ENCODE data around the gene FAM149A. TPM values are rescaled to one million over a fixed set of nuclear protein-coding genes. Genes with fewer than 3 reads are reported as not detected.

Gene FAM149A
- total RNA-seq, 3 donors from 2014 or later, result 7.9 to 22.9 (median 8.0) TPM

- H3K4me3 ChIP-seq, result no peak overlapping the region
- intact Hi-C loops (cut with DNase I; ENCODE audit: low total_unique reads), result no loop called here
- no peak for DNase-seq (ENCODE audit: low spot score in 2 of 2)
- H3K4me1 ChIP-seq, result no peaks in the 10 kb centered on the region
- H3K36me3 ChIP-seq, result no peaks in the 10 kb centered on the region
- H3K27me3 ChIP-seq, result no peaks in the 10 kb centered on the region
- no peak overlapping the region for H3K27ac ChIP-seq
- no peaks in the 10 kb centered on the region for H3K9me3 ChIP-seq
- TF ChIP-seq POLR2A (IDR thresholded peaks at IDR 0.05) (no peak), POLR2AphosphoS5 (IDR thresholded peaks at IDR 0.05) (no peak)
- TF ChIP-seq, protein P1, sequence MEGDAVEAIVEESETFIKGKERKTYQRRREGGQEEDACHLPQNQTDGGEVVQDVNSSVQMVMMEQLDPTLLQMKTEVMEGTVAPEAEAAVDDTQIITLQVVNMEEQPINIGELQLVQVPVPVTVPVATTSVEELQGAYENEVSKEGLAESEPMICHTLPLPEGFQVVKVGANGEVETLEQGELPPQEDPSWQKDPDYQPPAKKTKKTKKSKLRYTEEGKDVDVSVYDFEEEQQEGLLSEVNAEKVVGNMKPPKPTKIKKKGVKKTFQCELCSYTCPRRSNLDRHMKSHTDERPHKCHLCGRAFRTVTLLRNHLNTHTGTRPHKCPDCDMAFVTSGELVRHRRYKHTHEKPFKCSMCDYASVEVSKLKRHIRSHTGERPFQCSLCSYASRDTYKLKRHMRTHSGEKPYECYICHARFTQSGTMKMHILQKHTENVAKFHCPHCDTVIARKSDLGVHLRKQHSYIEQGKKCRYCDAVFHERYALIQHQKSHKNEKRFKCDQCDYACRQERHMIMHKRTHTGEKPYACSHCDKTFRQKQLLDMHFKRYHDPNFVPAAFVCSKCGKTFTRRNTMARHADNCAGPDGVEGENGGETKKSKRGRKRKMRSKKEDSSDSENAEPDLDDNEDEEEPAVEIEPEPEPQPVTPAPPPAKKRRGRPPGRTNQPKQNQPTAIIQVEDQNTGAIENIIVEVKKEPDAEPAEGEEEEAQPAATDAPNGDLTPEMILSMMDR (IDR thresholded peaks at IDR 0.05), result no peak
Observed at GRCh38 chr4:186201010-186201409, 96.5 kb downstream of the FAM149A start.

DNA sequence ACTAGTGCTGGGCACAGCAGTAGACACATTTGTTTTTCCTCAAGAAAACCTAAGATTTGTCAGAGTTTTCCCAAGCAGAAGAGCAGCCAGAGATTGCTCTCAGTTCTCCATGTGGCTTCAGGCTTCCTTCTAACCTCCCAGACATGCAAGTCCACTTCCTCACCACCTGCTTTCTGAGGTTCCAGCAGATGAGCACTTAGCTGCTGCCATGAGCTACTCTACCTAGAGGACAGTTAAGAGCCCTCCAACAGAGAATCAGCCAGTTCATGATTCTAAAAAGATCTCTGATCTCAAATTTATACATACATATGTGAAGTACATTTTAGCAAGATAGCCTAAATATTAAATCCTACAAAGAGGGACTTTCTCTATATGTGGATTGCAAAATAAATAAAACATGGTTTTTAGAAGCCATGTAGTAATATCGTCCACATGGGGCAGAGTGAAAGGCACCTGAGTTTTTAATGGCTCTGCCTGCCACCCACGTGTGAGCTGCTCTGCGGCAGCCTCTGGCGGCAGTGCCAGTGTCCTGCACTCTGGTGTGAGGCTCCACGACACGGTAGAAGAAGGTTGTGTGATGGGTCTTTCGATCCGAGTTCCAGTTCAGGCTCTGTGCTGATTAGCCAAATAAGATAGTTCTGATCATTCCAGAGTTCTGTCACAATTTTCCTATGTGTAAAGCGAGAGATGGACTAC lies 97.2 kb downstream of the FAM149A start:
- Histone ChIP-seq H3K36me3 (no peaks in the 10 kb centered on the region), H3K9me3 (no peaks in the 10 kb centered on the region), H3K4me1 (no peaks in the 10 kb centered on the region), H3K27me3 (no peaks in the 10 kb centered on the region), H3K27ac (peak overlapping the region in 1 of 2 donors; percentile 1), H3K4me3 (no peak overlapping the region)
- intact Hi-C loops (cut with DNase I; ENCODE audit: low total_unique reads), result no loop called here
- no peak for TF ChIP-seq POLR2AphosphoS5 (IDR thresholded peaks at IDR 0.05)
- TF ChIP-seq, protein P1 (IDR thresholded peaks at IDR 0.05), result peak; percentile 47 to 59 (median 54)
- no peak for TF ChIP-seq POLR2A (IDR thresholded peaks at IDR 0.05)
- DNase-seq (ENCODE audit: low spot score in 2 of 2), result no peak

DNA sequence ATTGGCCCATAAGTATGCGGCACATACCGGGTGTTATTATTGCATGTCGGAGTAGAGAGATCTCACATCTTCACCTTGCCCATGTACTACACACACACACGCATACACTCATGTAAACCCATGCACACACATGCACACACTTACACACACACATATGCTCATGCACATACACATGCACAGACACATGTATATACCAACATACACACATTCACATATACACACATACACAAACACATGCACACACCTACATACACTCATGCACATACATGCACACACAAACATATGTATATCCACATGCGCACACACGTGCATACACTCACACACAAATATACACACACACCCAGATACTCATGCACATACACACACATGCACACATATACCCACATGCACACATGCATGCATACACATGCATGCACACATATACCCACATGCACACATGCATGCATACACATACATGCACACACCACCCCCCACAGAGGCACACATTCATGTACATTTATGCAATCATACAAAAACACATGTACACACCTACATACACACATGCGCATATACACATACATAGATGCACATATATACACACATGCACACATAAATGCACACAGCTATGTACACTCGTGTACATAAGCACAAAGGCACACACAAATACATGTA lies 98.1 kb downstream of the FAM149A start:
- Histone ChIP-seq H3K36me3 (no peaks in the 10 kb centered on the region), H3K27ac (no peak overlapping the region), H3K4me1 (no peaks in the 10 kb centered on the region), H3K4me3 (no peak overlapping the region), H3K9me3 (no peaks in the 10 kb centered on the region), H3K27me3 (no peaks in the 10 kb centered on the region)
- TF ChIP-seq POLR2A (IDR thresholded peaks at IDR 0.05) (no peak), POLR2AphosphoS5 (IDR thresholded peaks at IDR 0.05) (no peak)
- TF ChIP-seq, protein P1 (IDR thresholded peaks at IDR 0.05), result no peak
- intact Hi-C loops (cut with DNase I; ENCODE audit: low total_unique reads), result no loop called here
- DNase-seq (ENCODE audit: low spot score in 2 of 2), result no peak

- TF ChIP-seq POLR2A (IDR thresholded peaks at IDR 0.05), result no peak
- TF ChIP-seq, protein P1 (IDR thresholded peaks at IDR 0.05), result no peak
- no peak for TF ChIP-seq POLR2AphosphoS5 (IDR thresholded peaks at IDR 0.05)
- intact Hi-C loops (cut with DNase I; ENCODE audit: low total_unique reads), result no loop called here
- no peak overlapping the region for H3K27ac ChIP-seq
- no peaks in the 10 kb centered on the region for H3K9me3 ChIP-seq
- no peaks in the 10 kb centered on the region for H3K27me3 ChIP-seq
- no peak overlapping the region for H3K4me3 ChIP-seq
- H3K36me3 ChIP-seq, result no peaks in the 10 kb centered on the region
- no peaks in the 10 kb centered on the region for H3K4me1 ChIP-seq
- no peak for DNase-seq (ENCODE audit: low spot score in 2 of 2)
Observed at GRCh38 chr4:186203406-186203805, 98.9 kb downstream of the FAM149A start.

- no peaks in the 10 kb centered on the region for H3K4me1 ChIP-seq
- TF ChIP-seq POLR2AphosphoS5 (IDR thresholded peaks at IDR 0.05) (no peak), POLR2A (IDR thresholded peaks at IDR 0.05) (no peak)
- TF ChIP-seq, protein P1 (IDR thresholded peaks at IDR 0.05), result no peak
- no peaks in the 10 kb centered on the region for H3K9me3 ChIP-seq
- H3K36me3 ChIP-seq, result no peaks in the 10 kb centered on the region
- peak overlapping the region in 1 of 2 donors; percentile 83 for H3K27ac ChIP-seq
- no peak for DNase-seq (ENCODE audit: low spot score in 2 of 2)
- intact Hi-C loops (cut with DNase I; ENCODE audit: low total_unique reads), result no loop called here
- peak overlapping the region in 2 of 3 donors; percentile 22 to 62 for H3K4me3 ChIP-seq
- H3K27me3 ChIP-seq, result no peaks in the 10 kb centered on the region
Observed at GRCh38 chr4:186204103-186204559, 99.6 kb downstream of the FAM149A start.

Measured in breast epithelium (tissue), 4 donors.